Measurements from ENCODE around the gene C19orf44.

The C19orf44 gene

GRCh38 chr19:16522559-16523377 lies 26.6 kb downstream of the C19orf44 start:
- H3K9ac ChIP-seq (ENCODE audit: low read depth in 1 of 2, low read length in 2 of 2): no peak overlapping the region
- no peak overlapping the region for H3K27ac ChIP-seq (ENCODE audit: low read depth in 2 of 2, low read length in 2 of 2)
- H3K36me3 ChIP-seq (ENCODE audit: control insufficient read depth in 2 of 2, insufficient read depth in 2 of 2, low read length in 2 of 2): peaks cover 75 to 81% of the 10 kb centered on the region in 2 donors
- H3K27me3 ChIP-seq (ENCODE audit: control insufficient read depth in 2 of 2, insufficient read depth in 2 of 2, low read length in 2 of 2): no peaks in the 10 kb centered on the region
- no peak overlapping the region for H3K4me3 ChIP-seq (ENCODE audit: low read length in 2 of 2)
- H3K9me3 ChIP-seq (ENCODE audit: control insufficient read depth in 2 of 2, low read length in 2 of 2): no peaks in the 10 kb centered on the region
- H3K4me1 ChIP-seq (ENCODE audit: control insufficient read depth in 2 of 2, insufficient read depth in 2 of 2, low read length in 2 of 2): no peaks in the 10 kb centered on the region

GRCh38 chr19:16524991-16525734 lies 29.0 kb downstream of the C19orf44 start:
- no peak overlapping the region for H3K4me3 ChIP-seq (ENCODE audit: low read length in 2 of 2)
- no peak overlapping the region for H3K9ac ChIP-seq (ENCODE audit: low read depth in 1 of 2, low read length in 2 of 2)
- peaks cover 75 to 82% of the 10 kb centered on the region in 2 donors for H3K36me3 ChIP-seq (ENCODE audit: control insufficient read depth in 2 of 2, insufficient read depth in 2 of 2, low read length in 2 of 2)
- H3K27me3 ChIP-seq (ENCODE audit: control insufficient read depth in 2 of 2, insufficient read depth in 2 of 2, low read length in 2 of 2): no peaks in the 10 kb centered on the region
- H3K9me3 ChIP-seq (ENCODE audit: control insufficient read depth in 2 of 2, low read length in 2 of 2): no peaks in the 10 kb centered on the region
- no peaks in the 10 kb centered on the region for H3K4me1 ChIP-seq (ENCODE audit: control insufficient read depth in 2 of 2, insufficient read depth in 2 of 2, low read length in 2 of 2)
- H3K27ac ChIP-seq (ENCODE audit: low read depth in 2 of 2, low read length in 2 of 2): no peak overlapping the region

GRCh38 chr19:16525751-16526481 lies 29.7 kb downstream of the C19orf44 start:
- H3K36me3 ChIP-seq (ENCODE audit: control insufficient read depth in 2 of 2, insufficient read depth in 2 of 2, low read length in 2 of 2): peaks cover 72 to 82% of the 10 kb centered on the region in 2 donors
- no peaks in the 10 kb centered on the region for H3K27me3 ChIP-seq (ENCODE audit: control insufficient read depth in 2 of 2, insufficient read depth in 2 of 2, low read length in 2 of 2)
- H3K9me3 ChIP-seq (ENCODE audit: control insufficient read depth in 2 of 2, low read length in 2 of 2): no peaks in the 10 kb centered on the region
- H3K27ac ChIP-seq (ENCODE audit: low read depth in 2 of 2, low read length in 2 of 2): no peak overlapping the region
- no peak overlapping the region for H3K4me3 ChIP-seq (ENCODE audit: low read length in 2 of 2)
- no peaks in the 10 kb centered on the region for H3K4me1 ChIP-seq (ENCODE audit: control insufficient read depth in 2 of 2, insufficient read depth in 2 of 2, low read length in 2 of 2)
- no peak overlapping the region for H3K9ac ChIP-seq (ENCODE audit: low read depth in 1 of 2, low read length in 2 of 2)

GRCh38 chr19:16527334-16527935 lies 31.2 kb downstream of the C19orf44 start:
- H3K27me3 ChIP-seq (ENCODE audit: control insufficient read depth in 2 of 2, insufficient read depth in 2 of 2, low read length in 2 of 2): no peaks in the 10 kb centered on the region
- peaks cover 74 to 87% of the 10 kb centered on the region in 2 donors for H3K36me3 ChIP-seq (ENCODE audit: control insufficient read depth in 2 of 2, insufficient read depth in 2 of 2, low read length in 2 of 2)
- no peak overlapping the region for H3K27ac ChIP-seq (ENCODE audit: low read depth in 2 of 2, low read length in 2 of 2)
- H3K4me3 ChIP-seq (ENCODE audit: low read length in 2 of 2): no peak overlapping the region
- H3K9me3 ChIP-seq (ENCODE audit: control insufficient read depth in 2 of 2, low read length in 2 of 2): no peaks in the 10 kb centered on the region
- H3K4me1 ChIP-seq (ENCODE audit: control insufficient read depth in 2 of 2, insufficient read depth in 2 of 2, low read length in 2 of 2): no peaks in the 10 kb centered on the region
- no peak overlapping the region for H3K9ac ChIP-seq (ENCODE audit: low read depth in 1 of 2, low read length in 2 of 2)

GRCh38 chr19:16527971-16528521 lies 31.9 kb downstream of the C19orf44 start:
- H3K4me1 ChIP-seq (ENCODE audit: control insufficient read depth in 2 of 2, insufficient read depth in 2 of 2, low read length in 2 of 2): no peaks in the 10 kb centered on the region
- peaks cover 74 to 86% of the 10 kb centered on the region in 2 donors for H3K36me3 ChIP-seq (ENCODE audit: control insufficient read depth in 2 of 2, insufficient read depth in 2 of 2, low read length in 2 of 2)
- no peak overlapping the region for H3K9ac ChIP-seq (ENCODE audit: low read depth in 1 of 2, low read length in 2 of 2)
- no peak overlapping the region for H3K4me3 ChIP-seq (ENCODE audit: low read length in 2 of 2)
- no peaks in the 10 kb centered on the region for H3K27me3 ChIP-seq (ENCODE audit: control insufficient read depth in 2 of 2, insufficient read depth in 2 of 2, low read length in 2 of 2)
- H3K9me3 ChIP-seq (ENCODE audit: control insufficient read depth in 2 of 2, low read length in 2 of 2): no peaks in the 10 kb centered on the region
- no peak overlapping the region for H3K27ac ChIP-seq (ENCODE audit: low read depth in 2 of 2, low read length in 2 of 2)

- Histone ChIP-seq H3K4me1 (ENCODE audit: control insufficient read depth in 2 of 2, insufficient read depth in 2 of 2, low read length in 2 of 2) (no peaks in the 10 kb centered on the region), H3K9me3 (ENCODE audit: control insufficient read depth in 2 of 2, low read length in 2 of 2) (no peaks in the 10 kb centered on the region), H3K36me3 (ENCODE audit: control insufficient read depth in 2 of 2, insufficient read depth in 2 of 2, low read length in 2 of 2) (peaks cover 75 to 89% of the 10 kb centered on the region in 2 donors), H3K9ac (ENCODE audit: low read depth in 1 of 2, low read length in 2 of 2) (no peak overlapping the region), H3K27ac (ENCODE audit: low read depth in 2 of 2, low read length in 2 of 2) (no peak overlapping the region), H3K27me3 (ENCODE audit: control insufficient read depth in 2 of 2, insufficient read depth in 2 of 2, low read length in 2 of 2) (no peaks in the 10 kb centered on the region), H3K4me3 (ENCODE audit: low read length in 2 of 2) (no peak overlapping the region)
These were observed 33.4 kb downstream of the C19orf44 start for GRCh38 chr19:16529466-16530144.

- no peaks in the 10 kb centered on the region for H3K27me3 ChIP-seq (ENCODE audit: control insufficient read depth in 2 of 2, insufficient read depth in 2 of 2, low read length in 2 of 2)
- no peak overlapping the region for H3K9ac ChIP-seq (ENCODE audit: low read depth in 1 of 2, low read length in 2 of 2)
- H3K9me3 ChIP-seq (ENCODE audit: control insufficient read depth in 2 of 2, low read length in 2 of 2): no peaks in the 10 kb centered on the region
- H3K36me3 ChIP-seq (ENCODE audit: control insufficient read depth in 2 of 2, insufficient read depth in 2 of 2, low read length in 2 of 2): peaks cover 72 to 88% of the 10 kb centered on the region in 2 donors
- H3K4me3 ChIP-seq (ENCODE audit: low read length in 2 of 2): no peak overlapping the region
- H3K27ac ChIP-seq (ENCODE audit: low read depth in 2 of 2, low read length in 2 of 2): no peak overlapping the region
- H3K4me1 ChIP-seq (ENCODE audit: control insufficient read depth in 2 of 2, insufficient read depth in 2 of 2, low read length in 2 of 2): no peaks in the 10 kb centered on the region
These were observed 34.6 kb downstream of the C19orf44 start for GRCh38 chr19:16530540-16531379.

- no peak overlapping the region for H3K27ac ChIP-seq (ENCODE audit: low read depth in 2 of 2, low read length in 2 of 2)
- no peak overlapping the region for H3K9ac ChIP-seq (ENCODE audit: low read depth in 1 of 2, low read length in 2 of 2)
- H3K4me1 ChIP-seq (ENCODE audit: control insufficient read depth in 2 of 2, insufficient read depth in 2 of 2, low read length in 2 of 2): no peaks in the 10 kb centered on the region
- H3K9me3 ChIP-seq (ENCODE audit: control insufficient read depth in 2 of 2, low read length in 2 of 2): no peaks in the 10 kb centered on the region
- no peak overlapping the region for H3K4me3 ChIP-seq (ENCODE audit: low read length in 2 of 2)
- peaks cover 76 to 90% of the 10 kb centered on the region in 2 donors for H3K36me3 ChIP-seq (ENCODE audit: control insufficient read depth in 2 of 2, insufficient read depth in 2 of 2, low read length in 2 of 2)
- no peaks in the 10 kb centered on the region for H3K27me3 ChIP-seq (ENCODE audit: control insufficient read depth in 2 of 2, insufficient read depth in 2 of 2, low read length in 2 of 2)
These were observed 35.1 kb downstream of the C19orf44 start for GRCh38 chr19:16531380-16531669.

Measured in mucosa of rectum (tissue), 2 donors.